ENCODE results near the gene FRY.

FRY gene

GRCh38 chr13:32126278-32126677, 94.7 kb downstream of the FRY start:
- ATAC-seq, result no peak
- TF ChIP-seq POU6F1 (CRISPR knock-in tag; IDR thresholded peaks at IDR 0.05; ENCODE audit: borderline replicate concordance, low read depth), result no peak
- no peak for TF ChIP-seq PPARA (CRISPR knock-in tag; IDR thresholded peaks at IDR 0.05; ENCODE audit: borderline replicate concordance)
- no peak for TF ChIP-seq CSDC2 (CRISPR knock-in tag; IDR thresholded peaks at IDR 0.05)
- TF ChIP-seq ZFP30 (CRISPR knock-in tag; IDR thresholded peaks at IDR 0.05), result no peak
- TF ChIP-seq TOX (CRISPR knock-in tag; IDR thresholded peaks at IDR 0.05; ENCODE audit: borderline replicate concordance), result no peak
- no peak for TF ChIP-seq ISL1 (CRISPR knock-in tag; IDR thresholded peaks at IDR 0.05)
- no peak for TF ChIP-seq TSHZ2 (CRISPR knock-in tag; IDR thresholded peaks at IDR 0.05)
- no peak for TF ChIP-seq SNAI2 (CRISPR knock-in tag; IDR thresholded peaks at IDR 0.05)
- no peak for TF ChIP-seq GLIS3 (CRISPR knock-in tag; IDR thresholded peaks at IDR 0.05)
- TF ChIP-seq ESRRG (CRISPR knock-in tag; IDR thresholded peaks at IDR 0.05), result no peak
- no peak for TF ChIP-seq OSR1 (CRISPR knock-in tag; IDR thresholded peaks at IDR 0.05)
- TF ChIP-seq CSRNP3 (CRISPR knock-in tag; IDR thresholded peaks at IDR 0.05), result no peak
- TF ChIP-seq ZNF70 (CRISPR knock-in tag; IDR thresholded peaks at IDR 0.05), result no peak

- ATAC-seq, result no peak
- 0 out of 2 replicates have a peak, but pooled peaks have one; percentile 27 for TF ChIP-seq ISL1 (CRISPR knock-in tag; IDR thresholded peaks at IDR 0.05)
- TF ChIP-seq RARB (CRISPR knock-in tag; IDR thresholded peaks at IDR 0.05), result no peak
- no peak for TF ChIP-seq TCF4 (CRISPR knock-in tag; IDR thresholded peaks at IDR 0.05; ENCODE audit: borderline replicate concordance)
- no peak for TF ChIP-seq OSR1 (CRISPR knock-in tag; IDR thresholded peaks at IDR 0.05)
- TF ChIP-seq CSRNP3 (CRISPR knock-in tag; IDR thresholded peaks at IDR 0.05), result no peak
Observed at GRCh38 chr13:32126756-32127155, 95.2 kb downstream of the FRY start.

DNA sequence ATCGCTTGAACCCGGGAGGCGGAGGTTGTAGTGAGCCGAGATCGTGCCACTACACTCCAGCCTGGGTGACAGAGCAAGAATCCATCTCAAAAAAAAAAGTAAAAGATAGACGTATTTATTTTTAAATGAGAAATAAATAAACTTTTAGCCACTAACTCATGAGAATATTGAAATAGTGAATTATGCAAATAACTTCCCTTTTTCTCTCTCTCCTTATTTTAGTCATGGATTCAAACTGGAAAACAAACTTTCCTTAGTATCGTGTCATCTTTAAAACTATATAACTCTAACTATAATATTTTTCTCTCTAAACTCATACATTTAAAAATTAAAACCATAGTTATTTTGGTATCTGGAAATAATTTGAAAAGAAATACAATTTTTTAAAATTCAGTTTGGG, 96.1 kb downstream of the FRY start:
- TF ChIP-seq TSHZ2 (CRISPR knock-in tag; IDR thresholded peaks at IDR 0.05) (no peak), ZFP30 (CRISPR knock-in tag; IDR thresholded peaks at IDR 0.05) (no peak), TCF4 (CRISPR knock-in tag; IDR thresholded peaks at IDR 0.05; ENCODE audit: borderline replicate concordance) (no peak), OSR1 (CRISPR knock-in tag; IDR thresholded peaks at IDR 0.05) (no peak), ZC3H10 (CRISPR knock-in tag; IDR thresholded peaks at IDR 0.05) (no peak), CSDC2 (CRISPR knock-in tag; IDR thresholded peaks at IDR 0.05) (no peak), CSRNP3 (CRISPR knock-in tag; IDR thresholded peaks at IDR 0.05) (no peak), ZNF565 (CRISPR knock-in tag; conservative IDR thresholded peaks at IDR 0.05; ENCODE audit: low read depth) (no peak), ZFP3 (CRISPR knock-in tag; IDR thresholded peaks at IDR 0.05) (no peak), BACH2 (CRISPR knock-in tag; IDR thresholded peaks at IDR 0.05; ENCODE audit: borderline replicate concordance) (no peak), PPARA (CRISPR knock-in tag; IDR thresholded peaks at IDR 0.05; ENCODE audit: borderline replicate concordance) (no peak), SNAI2 (CRISPR knock-in tag; IDR thresholded peaks at IDR 0.05) (no peak), POU6F1 (CRISPR knock-in tag; IDR thresholded peaks at IDR 0.05; ENCODE audit: borderline replicate concordance, low read depth) (no peak), TOX (CRISPR knock-in tag; IDR thresholded peaks at IDR 0.05; ENCODE audit: borderline replicate concordance) (no peak)
- TF ChIP-seq, protein P1, sequence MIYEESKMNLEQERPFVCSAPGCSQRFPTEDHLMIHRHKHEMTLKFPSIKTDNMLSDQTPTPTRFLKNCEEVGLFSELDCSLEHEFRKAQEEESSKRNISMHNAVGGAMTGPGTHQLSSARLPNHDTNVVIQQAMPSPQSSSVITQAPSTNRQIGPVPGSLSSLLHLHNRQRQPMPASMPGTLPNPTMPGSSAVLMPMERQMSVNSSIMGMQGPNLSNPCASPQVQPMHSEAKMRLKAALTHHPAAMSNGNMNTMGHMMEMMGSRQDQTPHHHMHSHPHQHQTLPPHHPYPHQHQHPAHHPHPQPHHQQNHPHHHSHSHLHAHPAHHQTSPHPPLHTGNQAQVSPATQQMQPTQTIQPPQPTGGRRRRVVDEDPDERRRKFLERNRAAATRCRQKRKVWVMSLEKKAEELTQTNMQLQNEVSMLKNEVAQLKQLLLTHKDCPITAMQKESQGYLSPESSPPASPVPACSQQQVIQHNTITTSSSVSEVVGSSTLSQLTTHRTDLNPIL (CRISPR knock-in tag; IDR thresholded peaks at IDR 0.05; ENCODE audit: low read depth), result no peak
- ATAC-seq, result no peak

Data from SK-N-SH treated with all-trans-retinoic acid at 6 μM for 48 hours (cell line).